HCT116 (cell line): Measurements from ENCODE around the gene UGT1A6. TPM values are rescaled to one million over a fixed set of nuclear protein-coding genes. Genes with fewer than 3 reads are reported as not detected.
"Not testable (repeated sequence)": the region's sequence is repeated elsewhere in the genome, so short reads cannot be mapped to it uniquely, and the experiment has no call there.

Experiments
- ATAC-seq: fragments of 200-7000 bp; cut with Tn5 transposase; 2 replicates; pipeline ENCODE4 v1.9.1; 2020; ENCODE audit warnings: mild to moderate bottlenecking, moderate library complexity
- BruUV-seq: library from RNA; stranded (reverse); fragments of 400-500 nt; replicated peaks from 2 replicates; lab custom pipeline; 2021; lab: Mats Ljungman, UMichigan
- CTCF ChIA-PET: fragments of 300-600 bp; sonication (Branson Sonifier 250); formaldehyde crosslinking; loops from one replicate; lab custom pipeline; 2021; ENCODE audit warnings: antibody characterized with exemption; lab: Charles Lee
- POLR2A ChIA-PET: fragments of 300-600, 350-600 bp; sonication (Branson Sonifier 250); formaldehyde crosslinking; loops from one replicate; lab custom pipeline; 2021; ENCODE audit warnings: antibody characterized with exemption; lab: Charles Lee
- RAD21 ChIA-PET, 2 experiments: fragments of 300-600 bp; sonication (Branson Sonifier 250); formaldehyde crosslinking; loops; one replicate each; lab custom pipeline; 2023; ENCODE audit warnings: low total read pairs in 2 of 2; ENCODE audit not compliant: uncharacterized antibody in 2 of 2, unreplicated experiment in 2 of 2, low non-redundant PET in 1 of 2; lab: Charles Lee
- DNase-seq: peaks from one replicate; pipeline ENCODE4 v3.0.0-alpha.2; 2010; ENCODE audit warnings: low read depth, low spot score
- H2AFZ ChIP-seq: fragments of 200-600 bp; shearing (Covaris generic), sonication (generic); 2 replicates; pipeline ENCODE4 v1.6.1; 2017; ENCODE audit warnings: low read depth, mixed run types, mixed read lengths, antibody characterized with exemption, low read length; ENCODE audit not compliant: poor library complexity, severe bottlenecking
- H3K27ac ChIP-seq: 2 replicates; pipeline ENCODE4 v1.5.1; 2012; ENCODE audit warnings: low read depth, low read length
- H3K27me3 ChIP-seq: fragments of 200-600 bp; sonication (generic); 2 replicates; pipeline ENCODE4 v1.6.1; 2016; ENCODE audit warnings: mixed run types, low read length, mixed read lengths; ENCODE audit not compliant: insufficient read depth
- H3K36me3 ChIP-seq, 2 experiments: fragments of 200-500 bp in 1 of 2; fragments of 200-600 bp in 1 of 2; sonication (Bioruptor generic) in 1 of 2; sonication (generic) in 1 of 2; 2 replicates each; pipeline versions ENCODE4 v1.5.1 to v1.6.1; 2014 to 2016; ENCODE audit warnings: low read length in 2 of 2, inconsistent platforms in 1 of 2, mixed read lengths in 1 of 2, mixed run types in 1 of 2; ENCODE audit not compliant: insufficient read depth in 2 of 2, control insufficient read depth in 1 of 2
- H3K4me1 ChIP-seq, 2 experiments: fragments of 200-600 bp in 1 of 2; sonication (generic) in 1 of 2; 2 replicates each; pipeline versions ENCODE4 v1.5.1 to v1.6.1; 2012 to 2017; ENCODE audit warnings: low read length in 2 of 2, inconsistent platforms in 1 of 2, mild to moderate bottlenecking in 1 of 2, mixed read lengths in 1 of 2, mixed run types in 1 of 2, moderate library complexity in 1 of 2; ENCODE audit not compliant: insufficient read depth in 2 of 2, control insufficient read depth in 1 of 2
- H3K4me2 ChIP-seq: fragments of 200-600 bp; sonication (generic); 2 replicates; pipeline ENCODE4 v1.6.1; 2017; ENCODE audit warnings: mixed run types, low read length, mixed read lengths
- H3K4me3 ChIP-seq, 2 experiments: fragments of 200-600 bp in 1 of 2; sonication (generic) in 1 of 2; replicated peaks in 1 of 2; 2 replicates each; pipeline ENCODE4 v1.5.1; 2011 to 2016; ENCODE audit warnings: low read length in 2 of 2, control low read depth in 1 of 2, low read depth in 1 of 2, mild to moderate bottlenecking in 1 of 2, mixed read lengths in 1 of 2, mixed run types in 1 of 2
- H3K79me2 ChIP-seq: fragments of 200-600 bp; sonication (generic); 2 replicates; pipeline ENCODE4 v1.6.1; 2017; ENCODE audit warnings: mild to moderate bottlenecking, mixed run types, low read length, moderate library complexity, mixed read lengths; ENCODE audit not compliant: insufficient read depth
- H3K9ac ChIP-seq: fragments of 200-600 bp; sonication (generic); 2 replicates; pipeline ENCODE4 v1.6.1; 2016; ENCODE audit warnings: low read length, mixed read lengths
- H3K9me2 ChIP-seq: fragments of 200-600 bp; sonication (generic), shearing (Covaris generic); 2 replicates; pipeline ENCODE4 v1.6.1; 2017; ENCODE audit warnings: mixed run types, mild to moderate bottlenecking, moderate library complexity; ENCODE audit not compliant: insufficient read depth
- H3K9me3 ChIP-seq, 2 experiments: fragments of 200-500 bp in 1 of 2; fragments of 200-600 bp in 1 of 2; sonication (Bioruptor generic) in 1 of 2; sonication (generic) in 1 of 2; 2 replicates each; pipeline ENCODE4 v1.6.1; 2014 to 2017; ENCODE audit warnings: low read length in 2 of 2, mixed read lengths in 2 of 2, inconsistent platforms in 1 of 2, low read depth in 1 of 2, mild to moderate bottlenecking in 1 of 2, mixed run types in 1 of 2, moderate library complexity in 1 of 2; ENCODE audit not compliant: control insufficient read depth in 1 of 2, insufficient read depth in 1 of 2
- H4K20me1 ChIP-seq: fragments of 200-600 bp; sonication (generic), shearing (Covaris generic); 2 replicates; pipeline ENCODE4 v1.6.1; 2017; ENCODE audit warnings: mixed run types, mild to moderate bottlenecking, moderate library complexity; ENCODE audit not compliant: insufficient read depth
- ELF1 ChIP-seq: IDR thresholded peaks from 2 replicates; pipeline ENCODE4 v1.6.1; 2012; ENCODE audit warnings: low read depth, borderline replicate concordance
- EZH2 ChIP-seq: fragments of 200-600 bp; sonication (generic); IDR thresholded peaks from 2 replicates; pipeline ENCODE4 v1.6.1; 2017; ENCODE audit warnings: antibody characterized with exemption, mixed run types
- FOSL1 ChIP-seq: IDR thresholded peaks from 2 replicates; pipeline ENCODE4 v1.6.1; 2012; ENCODE audit warnings: low read depth
- POLR2AphosphoS5 ChIP-seq: IDR thresholded peaks from 2 replicates; pipeline ENCODE4 v1.6.1; 2011; ENCODE audit warnings: mild to moderate bottlenecking, low read depth, low read length, moderate library complexity
- SIN3A ChIP-seq: IDR thresholded peaks from 2 replicates; pipeline ENCODE4 v1.6.1; 2012; ENCODE audit warnings: low read depth
- ZNF274 ChIP-seq: fragments of 200-500 bp; sonication (Bioruptor generic); IDR thresholded peaks from 2 replicates; pipeline ENCODE4 v1.6.1; 2014; ENCODE audit warnings: mild to moderate bottlenecking, low read depth, low read length, inconsistent platforms
- intact Hi-C: fragments of 100-400 bp; cut with micrococcal nuclease; formaldehyde crosslinking; loops from 2 replicates; pipeline ENCODE4 v1.10.0; 2022
- total RNA-seq: library from RNA; stranded (reverse); gene quantifications from one replicate; pipeline ENCODE4 v1.2.1, GENCODE V29; 2021; ENCODE audit not compliant: unreplicated experiment

UGT1A6 gene
- total RNA-seq, 1 experiment from 2014 or later = not detected

- Histone ChIP-seq H2AFZ (no peak overlapping the region), H3K79me2 (no peaks in the 10 kb centered on the region), H3K4me2 (no peak overlapping the region), H3K27ac (no peak overlapping the region), H3K9ac (no peak overlapping the region), H3K4me3 (no peak overlapping the region), H3K9me2 (no peaks in the 10 kb centered on the region), H4K20me1 (no peaks in the 10 kb centered on the region), H3K9me3 (no peaks in the 10 kb centered on the region), H3K36me3 (no peaks in the 10 kb centered on the region), H3K4me1 (no peaks in the 10 kb centered on the region), H3K27me3 (peaks cover 7% of the 10 kb centered on the region; the same call in 1 of the 2 replicates)
- RAD21 ChIA-PET = no interaction called here
- TF ChIP-seq ZNF274 (no peak), EZH2 (no peak), ELF1 (no peak), FOSL1 (no peak), SIN3A (no peak), POLR2AphosphoS5 (no peak)
- intact Hi-C loops = no loop called here
- POLR2A ChIA-PET = no interaction called here
- DNase-seq (no peak), ATAC-seq (no peak)
- BruUV-seq = no TSS peak
- CTCF ChIA-PET = no interaction called here
Observed at GRCh38 chr2:233655043-233655442, 37.6 kb upstream of the UGT1A6 start.

- RAD21 ChIA-PET, H2AFZ ChIP-seq, H4K20me1 ChIP-seq, BruUV-seq, H3K4me2 ChIP-seq, POLR2A ChIA-PET, DNase-seq, H3K27ac ChIP-seq, H3K79me2 ChIP-seq, H3K4me1 ChIP-seq, ATAC-seq, H3K27me3 ChIP-seq, CTCF ChIA-PET, H3K9me3 ChIP-seq, H3K36me3 ChIP-seq, H3K9me2 ChIP-seq, intact Hi-C loops, H3K4me3 ChIP-seq, H3K9ac ChIP-seq: not testable (repeated sequence)
Observed at GRCh38 chr2:233655943-233656342, 36.7 kb upstream of the UGT1A6 start.
